Calu3 (cell line): ENCODE results near the gene TSSC4. TPM values are rescaled to one million over a fixed set of nuclear protein-coding genes. Genes with fewer than 3 reads are reported as not detected.

ENCODE experiments used
- BruUV-seq: library from RNA; stranded (reverse); fragments of 400-500 nt; replicated peaks from 2 replicates; lab custom pipeline; 2021; lab: Mats Ljungman, UMichigan
- CTCF ChIA-PET: fragments of 300-600 bp; sonication (Branson Sonifier 250); formaldehyde crosslinking; loops from one replicate; lab custom pipeline; 2022; ENCODE audit warnings: antibody characterized with exemption; lab: Charles Lee
- DNase-seq: peaks from one replicate; pipeline ENCODE4 v3.0.0; 2022
- H3K27ac Mint-ChIP-seq: one replicate; pipeline ENCODE4 v1.8.0; 2022; ENCODE audit warnings: mixed read lengths; ENCODE audit not compliant: unreplicated experiment
- H3K27me3 Mint-ChIP-seq: one replicate; pipeline ENCODE4 v1.8.0; 2022; ENCODE audit warnings: mixed read lengths; ENCODE audit not compliant: unreplicated experiment
- H3K36me3 Mint-ChIP-seq: one replicate; pipeline ENCODE4 v1.8.0; 2022; ENCODE audit warnings: mild to moderate bottlenecking, moderate library complexity, mixed read lengths; ENCODE audit not compliant: insufficient read depth, unreplicated experiment
- H3K4me1 Mint-ChIP-seq: one replicate; pipeline ENCODE4 v1.8.0; 2022; ENCODE audit warnings: mild to moderate bottlenecking, low read depth, mixed read lengths; ENCODE audit not compliant: unreplicated experiment
- H3K4me3 Mint-ChIP-seq: one replicate; pipeline ENCODE4 v1.8.0; 2022; ENCODE audit warnings: mild to moderate bottlenecking, low read depth, moderate library complexity, mixed read lengths; ENCODE audit not compliant: unreplicated experiment
- H3K9me3 Mint-ChIP-seq: one replicate; pipeline ENCODE4 v1.8.0; 2022; ENCODE audit warnings: low read depth, mixed read lengths; ENCODE audit not compliant: unreplicated experiment
- CTCF ChIP-seq: fragments of 200-600 bp; IDR thresholded peaks from one replicate; pipeline ENCODE4 v1.8.0; 2022; ENCODE audit warnings: antibody characterized with exemption; ENCODE audit not compliant: unreplicated experiment
- intact Hi-C: fragments of 100-400 bp; cut with micrococcal nuclease; formaldehyde crosslinking; loops from one replicate; pipeline ENCODE4 v1.10.0; 2022; ENCODE audit not compliant: unreplicated experiment
- total RNA-seq: library from RNA; stranded (reverse); gene quantifications from 2 replicates; pipeline ENCODE4 v1.2.3, GENCODE V29; 2022

TSSC4 gene
- total RNA-seq, 1 experiment from 2014 or later = 49.4 TPM

GRCh38 chr11:2451916-2452315 is 51.4 kb downstream of the TSSC4 start:
- Mint-ChIP-seq H3K9me3 (no peaks in the 10 kb centered on the region), H3K27me3 (peaks cover 7% of the 10 kb centered on the region), H3K4me1 (no peaks in the 10 kb centered on the region), H3K36me3 (no peaks in the 10 kb centered on the region), H3K27ac (no peak overlapping the region), H3K4me3 (no peak overlapping the region)
- intact Hi-C loops = no loop called here
- no peak for DNase-seq
- BruUV-seq = no TSS peak
- CTCF ChIA-PET = no interaction called here
- no peak for TF ChIP-seq CTCF

GRCh38 chr11:2452321-2453012 is 51.9 kb downstream of the TSSC4 start:
- no peak for DNase-seq
- H3K4me1 Mint-ChIP-seq = no peaks in the 10 kb centered on the region
- TF ChIP-seq CTCF = no peak
- H3K36me3 Mint-ChIP-seq = no peaks in the 10 kb centered on the region
- CTCF ChIA-PET = no interaction called here
- intact Hi-C loops = no loop called here
- no peak overlapping the region for H3K4me3 Mint-ChIP-seq
- H3K27me3 Mint-ChIP-seq = peaks cover 7% of the 10 kb centered on the region
- no TSS peak for BruUV-seq
- no peak overlapping the region for H3K27ac Mint-ChIP-seq
- no peaks in the 10 kb centered on the region for H3K9me3 Mint-ChIP-seq

DNA sequence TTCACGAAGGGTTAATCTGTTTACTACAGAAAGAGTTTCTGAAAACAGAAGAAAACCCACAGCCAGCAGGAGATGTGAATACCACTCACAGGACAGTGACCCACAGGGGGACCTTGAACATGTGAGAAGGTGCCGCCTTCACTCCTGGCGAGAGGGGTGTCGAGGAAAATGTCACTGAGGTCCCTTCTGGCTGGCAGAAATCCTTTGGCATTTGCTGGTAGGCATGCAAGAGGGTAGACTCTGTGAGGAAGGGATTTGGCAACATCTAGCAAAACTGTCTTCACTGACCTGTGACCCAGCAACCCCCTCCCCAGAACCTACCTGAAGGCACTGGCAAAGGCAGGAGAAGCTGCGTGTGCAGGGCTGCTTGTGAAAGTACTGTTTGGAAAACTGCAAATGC is 52.9 kb downstream of the TSSC4 start:
- no TSS peak for BruUV-seq

More for the DNA sequence above, 52.9 kb downstream of the TSSC4 start:
- Mint-ChIP-seq H3K27me3 (peaks cover 7% of the 10 kb centered on the region), H3K9me3 (no peaks in the 10 kb centered on the region), H3K4me1 (no peaks in the 10 kb centered on the region), H3K36me3 (no peaks in the 10 kb centered on the region), H3K4me3 (no peak overlapping the region), H3K27ac (no peak overlapping the region)
- no peak for TF ChIP-seq CTCF
- intact Hi-C loops = no loop called here
- DNase-seq = no peak
- CTCF ChIA-PET = no interaction called here

Other genes with a start within 250 kb of the TSSC4 start
- not detected in 2 replicates for gene INS, start 239.5 kb upstream of the TSSC4 start, total RNA-seq
- not detected in 2 replicates for gene TH, start 228.9 kb upstream of the TSSC4 start, total RNA-seq
- not detected in 2 replicates for gene ASCL2, start 130.2 kb upstream of the TSSC4 start, total RNA-seq
- not detected in 2 replicates for gene C11orf21, start 98.8 kb upstream of the TSSC4 start, total RNA-seq
- gene TSPAN32, start 98.7 kb upstream of the TSSC4 start, total RNA-seq = not detected in 2 replicates
- gene CD81, start 23.4 kb upstream of the TSSC4 start, total RNA-seq = 283 and 310 TPM in 2 replicates
- not detected in 2 replicates for gene TRPM5, start 43.8 kb downstream of the TSSC4 start, total RNA-seq
- 7.4 and 9.2 TPM in 2 replicates for gene KCNQ1, start 44.3 kb downstream of the TSSC4 start, total RNA-seq